HEK293 (cell line): ENCODE measurements around the gene MPPED2.

Experiments used
- CTCF ChIA-PET: fragments of 350-600 bp; formaldehyde crosslinking; extraction: SDS; loops from one replicate; lab custom pipeline; 2021; ENCODE audit warnings: antibody characterized with exemption; lab: Yijun Ruan, JAX
- POLR2A ChIA-PET: fragments of 300-600 bp; formaldehyde crosslinking; extraction: SDS; loops from one replicate; lab custom pipeline; 2020; ENCODE audit warnings: antibody characterized with exemption, inconsistent platforms; lab: Yijun Ruan, JAX
- H3K27ac ChIP-seq: fragments of 200-500 bp; sonication (Bioruptor generic); 2 replicates; pipeline ENCODE4 v1.5.1; 2014; ENCODE audit warnings: low read depth, low read length, control low read depth, inconsistent platforms; ENCODE audit errors: extremely low read depth
- H3K36me3 ChIP-seq, 2 experiments: fragments of 200-500 bp in 1 of 2; sonication (Bioruptor generic) in 1 of 2; 1 replicate in 1 of 2; 2 replicates in 1 of 2; pipeline ENCODE4 v1.5.1; 2014 to 2017; ENCODE audit warnings: inconsistent platforms in 2 of 2, low read length in 2 of 2; ENCODE audit not compliant: control insufficient read depth in 2 of 2, insufficient read depth in 1 of 2
- H3K4me1 ChIP-seq: fragments of 200-500 bp; sonication (Bioruptor generic); 2 replicates; pipeline ENCODE4 v1.5.1; 2014; ENCODE audit warnings: mild to moderate bottlenecking, low read length, inconsistent platforms; ENCODE audit not compliant: control insufficient read depth, insufficient read depth
- H3K4me3 ChIP-seq: 2 replicates; pipeline ENCODE4 v1.5.1; 2011; ENCODE audit warnings: low read depth, mild to moderate bottlenecking, control low read depth, low read length, moderate library complexity
- H3K9me3 ChIP-seq: fragments of 200-500 bp; sonication (Bioruptor generic); 2 replicates; pipeline ENCODE4 v1.5.1; 2014; ENCODE audit warnings: low read depth, low read length, inconsistent platforms; ENCODE audit not compliant: control insufficient read depth, insufficient read depth
- EGR2 ChIP-seq: fragments of 450-650 bp; formaldehyde crosslinking; IDR thresholded peaks from 2 replicates; pipeline ENCODE4 v1.5.1; 2016; ENCODE audit warnings: low read depth, missing biosample characterization, missing genetic modification characterization
- HIC1 ChIP-seq: fragments of 450-650 bp; formaldehyde crosslinking; IDR thresholded peaks from 2 replicates; pipeline ENCODE4 v1.5.1; 2016; ENCODE audit warnings: missing biosample characterization, missing genetic modification characterization
- IKZF3 ChIP-seq: fragments of 450-650 bp; IDR thresholded peaks from 2 replicates; pipeline ENCODE4 v1.5.0; 2018; ENCODE audit warnings: missing biosample characterization, mild to moderate bottlenecking, missing genetic modification characterization, moderate library complexity
- OSR2 ChIP-seq: fragments of 450-650 bp; formaldehyde crosslinking; IDR thresholded peaks from 2 replicates; pipeline ENCODE4 v1.5.1; 2016; ENCODE audit warnings: missing biosample characterization, missing genetic modification characterization
- PRDM4 ChIP-seq: fragments of 450-650 bp; formaldehyde crosslinking; IDR thresholded peaks from 2 replicates; pipeline ENCODE4 v1.5.1; 2017; ENCODE audit warnings: missing biosample characterization, missing genetic modification characterization
- SCRT2 ChIP-seq: fragments of 450-650 bp; formaldehyde crosslinking; IDR thresholded peaks from 2 replicates; pipeline ENCODE4 v1.5.1; 2016; ENCODE audit warnings: missing biosample characterization, missing genetic modification characterization
- ZBTB26 ChIP-seq: fragments of 450-650 bp; formaldehyde crosslinking; optimal IDR thresholded peaks from 2 replicates; pipeline ENCODE3; 2016; ENCODE audit warnings: missing biosample characterization, mild to moderate bottlenecking, missing genetic modification characterization
- ZBTB44 ChIP-seq: fragments of 450-650 bp; IDR thresholded peaks from 2 replicates; pipeline ENCODE4 v1.5.1; 2018; ENCODE audit warnings: missing biosample characterization, mild to moderate bottlenecking, missing genetic modification characterization
- ZBTB48 ChIP-seq: fragments of 450-650 bp; formaldehyde crosslinking; IDR thresholded peaks from 2 replicates; pipeline ENCODE4 v1.5.1; 2016; ENCODE audit warnings: missing biosample characterization, missing genetic modification characterization
- ZNF132 ChIP-seq: fragments of 450-650 bp; formaldehyde crosslinking; IDR thresholded peaks from 2 replicates; pipeline ENCODE4 v1.5.1; 2017; ENCODE audit warnings: missing biosample characterization, missing genetic modification characterization, borderline replicate concordance
- ZNF391 ChIP-seq: fragments of 450-650 bp; formaldehyde crosslinking; IDR thresholded peaks from 2 replicates; pipeline ENCODE4 v1.5.1; 2016; ENCODE audit warnings: low read depth, missing biosample characterization, missing genetic modification characterization, borderline replicate concordance
- ZNF423 ChIP-seq: fragments of 450-650 bp; formaldehyde crosslinking; IDR thresholded peaks from 2 replicates; pipeline ENCODE4 v1.5.1; 2016; ENCODE audit warnings: missing biosample characterization, missing genetic modification characterization
- ZNF473 ChIP-seq: fragments of 450-650 bp; formaldehyde crosslinking; IDR thresholded peaks from 2 replicates; pipeline ENCODE4 v1.5.1; 2017; ENCODE audit warnings: missing biosample characterization, missing genetic modification characterization
- ZNF580 ChIP-seq: fragments of 450-650 bp; formaldehyde crosslinking; IDR thresholded peaks from 2 replicates; pipeline ENCODE4 v1.5.1; 2016; ENCODE audit warnings: missing biosample characterization, missing genetic modification characterization
- ZNF596 ChIP-seq: fragments of 450-650 bp; IDR thresholded peaks from 2 replicates; pipeline ENCODE4 v1.5.0; 2018; ENCODE audit warnings: missing biosample characterization, mild to moderate bottlenecking, missing genetic modification characterization, moderate library complexity
- ZNF664 ChIP-seq: fragments of 450-650 bp; formaldehyde crosslinking; IDR thresholded peaks from 2 replicates; pipeline ENCODE4 v1.5.1; 2016; ENCODE audit warnings: missing biosample characterization, missing genetic modification characterization
- ZNF704 ChIP-seq: fragments of 450-650 bp; formaldehyde crosslinking; IDR thresholded peaks from 2 replicates; pipeline ENCODE4 v1.5.1; 2016; ENCODE audit warnings: missing biosample characterization, missing genetic modification characterization
- ZNF843 ChIP-seq: fragments of 450-650 bp; formaldehyde crosslinking; IDR thresholded peaks from 2 replicates; pipeline ENCODE4 v1.5.1; 2016; ENCODE audit warnings: missing biosample characterization, missing genetic modification characterization
- ZSCAN30 ChIP-seq: fragments of 450-650 bp; IDR thresholded peaks from 2 replicates; pipeline ENCODE4 v1.5.1; 2018; ENCODE audit warnings: missing biosample characterization, mild to moderate bottlenecking, missing genetic modification characterization, moderate library complexity

Gene MPPED2

GRCh38 chr11:30454111-30454510 is 132.0 kb downstream of the MPPED2 start (continued):
- TF ChIP-seq ZSCAN30 (tag by site-specific recombination) (peak; percentile 86), ZNF843 (tag by site-specific recombination) (peak; percentile 90), ZBTB48 (tag by site-specific recombination) (no peak), ZNF596 (tag by site-specific recombination) (0 out of 2 replicates have a peak, but pooled peaks have one; percentile 25), ZNF704 (tag by site-specific recombination) (no peak), ZNF473 (tag by site-specific recombination) (no peak), ZNF664 (tag by site-specific recombination) (0 out of 2 replicates have a peak, but pooled peaks have one; percentile 37), ZBTB44 (0 out of 2 replicates have a peak, but pooled peaks have one; percentile 14), HIC1 (tag by site-specific recombination) (peak; percentile 44; the same call in 1 of the 2 replicates), OSR2 (peak; percentile 64; the same call in 1 of the 2 replicates)

- ChIA-PET POLR2A (no interaction called here), CTCF (no interaction called here)
- Histone ChIP-seq H3K4me1 (peaks cover 23% of the 10 kb centered on the region; the same call in 1 of the 2 replicates), H3K36me3 (no peaks in the 10 kb centered on the region), H3K27ac (no peak overlapping the region; the same call in 1 of the 2 replicates), H3K9me3 (no peaks in the 10 kb centered on the region), H3K4me3 (no peak overlapping the region)
- TF ChIP-seq SCRT2: no peak
- TF ChIP-seq ZNF132 (tag by site-specific recombination): no peak
- no peak for TF ChIP-seq EGR2
- TF ChIP-seq ZNF580: no peak
- TF ChIP-seq IKZF3 (tag by site-specific recombination): no peak
- TF ChIP-seq PRDM4 (tag by site-specific recombination): no peak
- no peak for TF ChIP-seq ZNF423
- no peak for TF ChIP-seq ZNF391
- TF ChIP-seq ZBTB44: no peak
- TF ChIP-seq ZBTB26 (tag by site-specific recombination): no peak
Observed at GRCh38 chr11:30453705-30454104, 132.4 kb downstream of the MPPED2 start.
